ENCODE results near the gene FADS3. TPM values are rescaled to one million over a fixed set of nuclear protein-coding genes. Genes with fewer than 3 reads are reported as not detected.
A peak's percentile ranks its signal among the peaks of the same experiment; 100 is the strongest.

FADS3 gene
- total and polyA plus RNA-seq, 2 of the 13 experiments (the other 11 are each of a cell fraction or from before 2014, with no cell fraction given): 13.4 to 23.2 TPM

- TF ChIP-seq ZNF350 (CRISPR knock-in tag; IDR thresholded peaks at IDR 0.05; ENCODE audit: borderline replicate concordance, low read depth) (peak; percentile 79), ZSCAN21 (CRISPR knock-in tag; IDR thresholded peaks at IDR 0.05; ENCODE audit: borderline replicate concordance) (peak; percentile 18; the same call in 1 of the 2 replicates), SOX5 (CRISPR knock-in tag; IDR thresholded peaks at IDR 0.05; ENCODE audit: borderline replicate concordance) (peak; percentile 15; the same call in 1 of the 2 replicates), ZSCAN22 (CRISPR knock-in tag; IDR thresholded peaks at IDR 0.05) (no peak), MIER2 (CRISPR knock-in tag; IDR thresholded peaks at IDR 0.05) (no peak), NRL (CRISPR knock-in tag; IDR thresholded peaks at IDR 0.05; ENCODE audit: borderline replicate concordance) (peak; percentile 55; the same call in 1 of the 2 replicates), MYC (CRISPR knock-in tag; IDR thresholded peaks at IDR 0.05; ENCODE audit: borderline replicate concordance) (peak; percentile 25; the same call in 1 of the 2 replicates), POLR2A (IDR thresholded peaks at IDR 0.05; ENCODE audit: insufficient read depth in 1 of 2, low read depth in 2 of 2, low read length in 2 of 2) (peak in 1 of 2 experiments; percentile 71; a peak in 2 of 4 replicates), ZFY (CRISPR knock-in tag; IDR thresholded peaks at IDR 0.05) (peak; percentile 52; the same call in 1 of the 2 replicates), SNAPC5 (CRISPR knock-in tag; IDR thresholded peaks at IDR 0.05; ENCODE audit: borderline replicate concordance) (no peak), RBFOX2 (IDR thresholded peaks at IDR 0.05; ENCODE audit: low read depth, low read length) (peak; percentile 55; the same call in 1 of the 2 replicates), KDM6A (CRISPR knock-in tag; IDR thresholded peaks at IDR 0.05; ENCODE audit: low read depth) (peak; percentile 17; the same call in 1 of the 2 replicates), CTCF (CRISPR knock-in tag; IDR thresholded peaks at IDR 0.05) (0 out of 2 replicates have a peak, but pooled peaks have one; percentile 2), ZNF281 (CRISPR knock-in tag; IDR thresholded peaks at IDR 0.05; ENCODE audit: borderline replicate concordance) (peak; percentile 78), YEATS2 (CRISPR knock-in tag; IDR thresholded peaks at IDR 0.05; ENCODE audit: borderline replicate concordance) (peak; percentile 35; the same call in 1 of the 2 replicates), STAT6 (CRISPR knock-in tag; IDR thresholded peaks at IDR 0.05; ENCODE audit: borderline replicate concordance) (peak; percentile 39; the same call in 1 of the 2 replicates), HNF1B (CRISPR knock-in tag; IDR thresholded peaks at IDR 0.05) (peak; percentile 70; the same call in 1 of the 2 replicates), ATF7 (IDR thresholded peaks at IDR 0.05) (no peak), ATF7 (CRISPR knock-in tag; IDR thresholded peaks at IDR 0.05) (peak; percentile 54; the same call in 1 of the 2 replicates), ZNF292 (CRISPR knock-in tag; IDR thresholded peaks at IDR 0.05; ENCODE audit: borderline replicate concordance, low read depth) (0 out of 2 replicates have a peak, but pooled peaks have one; percentile 11)
These were observed 13.2 kb upstream of the FADS3 start (continued) for GRCh38 chr11:61904539-61905048.
